ENCODE results near the gene LACTB. TPM values are rescaled to one million over a fixed set of nuclear protein-coding genes. Genes with fewer than 3 reads are reported as not detected.

LACTB gene
- total and polyA plus RNA-seq, 2 of the 13 experiments (the other 11 are each of a cell fraction or from before 2014, with no cell fraction given): 14.8 to 23.0 TPM

GRCh38 chr15:63188926-63189871 lies 67.5 kb downstream of the LACTB start, which contains the start of gene RAB8B (continued):
- TF ChIP-seq ZBED4 (CRISPR knock-in tag; IDR thresholded peaks at IDR 0.05; ENCODE audit: borderline replicate concordance) (no peak), FOSL1 (CRISPR knock-in tag; IDR thresholded peaks at IDR 0.05; ENCODE audit: borderline replicate concordance) (no peak), LRRFIP1 (CRISPR knock-in tag; conservative IDR thresholded peaks at IDR 0.05) (no peak), SALL2 (CRISPR knock-in tag; IDR thresholded peaks at IDR 0.05) (peak; percentile 55; the same call in 1 of the 2 replicates), ZBTB25 (CRISPR knock-in tag; IDR thresholded peaks at IDR 0.05) (no peak), ZNF724P (CRISPR knock-in tag; IDR thresholded peaks at IDR 0.05; ENCODE audit: borderline replicate concordance) (no peak; the same call in 1 of the 2 replicates), RFX3 (CRISPR knock-in tag; IDR thresholded peaks at IDR 0.05) (no peak), DNMT1 (CRISPR knock-in tag; IDR thresholded peaks at IDR 0.05) (no peak), ELF1 (CRISPR knock-in tag; IDR thresholded peaks at IDR 0.05) (no peak; the same call in 1 of the 2 replicates), ZNF350 (CRISPR knock-in tag; IDR thresholded peaks at IDR 0.05; ENCODE audit: borderline replicate concordance, low read depth) (peak; percentile 37), ZNF713 (CRISPR knock-in tag; IDR thresholded peaks at IDR 0.05) (no peak), MLLT10 (CRISPR knock-in tag; IDR thresholded peaks at IDR 0.05) (no peak), ZBTB37 (CRISPR knock-in tag; IDR thresholded peaks at IDR 0.05) (no peak), HNF1A (IDR thresholded peaks at IDR 0.05; ENCODE audit: low read depth) (no peak), HNF1A (CRISPR knock-in tag; IDR thresholded peaks at IDR 0.05; ENCODE audit: borderline replicate concordance) (peak; percentile 17; the same call in 1 of the 2 replicates)

All from HepG2 (cell line).